GM21576 (cell line): ENCODE data around the gene CCNB1.
"Not testable (repeated sequence)": the region's sequence is repeated elsewhere in the genome, so short reads cannot be mapped to it uniquely, and the experiment has no call there.

Experiments
- ATAC-seq: cut with Tn5 transposase; IDR thresholded peaks from one replicate; pipeline ENCODE4 v1.9.1; 2021; ENCODE audit warnings: mild to moderate bottlenecking, moderate library complexity; ENCODE audit not compliant: unreplicated experiment

CCNB1 gene

DNA sequence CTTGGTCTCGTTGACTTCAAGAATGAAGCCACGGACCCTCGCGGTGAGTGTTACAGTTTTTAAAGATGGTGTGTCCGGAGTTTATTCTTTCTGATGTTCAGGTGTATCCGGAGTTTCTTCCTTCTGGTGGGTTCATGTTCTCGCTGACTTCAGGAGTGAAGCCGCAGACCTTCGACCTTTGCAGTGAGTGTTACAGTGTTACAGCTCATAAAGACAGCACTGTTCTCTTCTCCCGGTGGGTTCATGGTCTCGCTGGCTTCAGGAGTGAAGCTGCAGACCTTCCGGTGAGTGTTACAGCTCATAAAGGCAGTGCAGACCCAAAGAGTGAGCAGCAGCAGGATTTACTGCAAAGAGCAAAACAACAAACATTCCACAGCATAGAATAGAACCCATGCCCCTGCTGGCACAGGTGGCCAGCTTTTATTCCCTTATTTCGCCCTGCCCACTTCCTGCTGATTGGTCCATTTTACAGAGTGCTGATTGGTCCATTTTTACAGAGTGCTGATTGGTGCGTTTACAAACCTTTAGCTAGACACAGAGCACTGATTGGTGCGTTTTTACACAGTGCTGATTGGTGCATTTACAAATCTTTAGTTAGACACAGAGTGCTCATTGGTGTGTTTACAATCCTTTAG, 14.8 kb downstream of the CCNB1 start:
- ATAC-seq = not testable (repeated sequence)

GRCh38 chr5:69184621-69185020, 17.7 kb downstream of the CCNB1 start:
- ATAC-seq = no peak

DNA sequence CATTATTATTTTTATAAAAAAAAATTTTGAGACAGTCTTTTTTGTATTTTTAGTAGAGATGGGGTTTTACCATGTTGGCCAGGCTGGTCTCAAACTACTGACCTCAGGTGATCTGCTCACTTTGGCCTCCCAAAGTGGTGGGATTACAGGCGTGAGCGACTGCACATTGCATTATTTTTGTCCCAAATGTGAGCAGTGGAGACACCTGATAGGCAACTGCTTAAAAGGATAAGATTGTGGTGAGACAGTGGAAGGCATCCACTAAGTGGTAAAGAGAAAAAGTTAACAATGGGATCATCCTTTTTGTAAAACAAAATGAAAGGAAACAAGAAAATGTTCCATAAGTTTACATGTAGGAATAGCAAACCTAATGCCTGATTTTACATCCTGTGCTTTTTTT, 20.4 kb downstream of the CCNB1 start:
- ATAC-seq = no peak

DNA sequence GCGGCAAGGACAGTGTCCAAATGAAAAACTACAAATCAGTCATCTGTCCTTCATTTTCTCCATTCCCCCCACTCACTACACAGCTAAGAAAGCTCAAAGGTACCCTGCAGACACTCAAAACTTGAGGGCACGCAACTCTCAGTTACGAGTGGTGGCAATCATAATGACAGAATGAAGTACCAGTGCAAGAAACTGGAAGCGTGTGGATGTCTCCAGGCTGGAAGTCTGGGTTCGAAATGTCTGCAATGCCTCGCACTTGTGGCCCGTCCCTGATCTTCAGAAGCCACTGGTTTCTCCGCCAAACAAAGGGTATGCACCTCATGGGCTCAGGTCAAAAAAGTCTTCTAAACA, 21.8 kb downstream of the CCNB1 start:
- no peak for ATAC-seq

DNA sequence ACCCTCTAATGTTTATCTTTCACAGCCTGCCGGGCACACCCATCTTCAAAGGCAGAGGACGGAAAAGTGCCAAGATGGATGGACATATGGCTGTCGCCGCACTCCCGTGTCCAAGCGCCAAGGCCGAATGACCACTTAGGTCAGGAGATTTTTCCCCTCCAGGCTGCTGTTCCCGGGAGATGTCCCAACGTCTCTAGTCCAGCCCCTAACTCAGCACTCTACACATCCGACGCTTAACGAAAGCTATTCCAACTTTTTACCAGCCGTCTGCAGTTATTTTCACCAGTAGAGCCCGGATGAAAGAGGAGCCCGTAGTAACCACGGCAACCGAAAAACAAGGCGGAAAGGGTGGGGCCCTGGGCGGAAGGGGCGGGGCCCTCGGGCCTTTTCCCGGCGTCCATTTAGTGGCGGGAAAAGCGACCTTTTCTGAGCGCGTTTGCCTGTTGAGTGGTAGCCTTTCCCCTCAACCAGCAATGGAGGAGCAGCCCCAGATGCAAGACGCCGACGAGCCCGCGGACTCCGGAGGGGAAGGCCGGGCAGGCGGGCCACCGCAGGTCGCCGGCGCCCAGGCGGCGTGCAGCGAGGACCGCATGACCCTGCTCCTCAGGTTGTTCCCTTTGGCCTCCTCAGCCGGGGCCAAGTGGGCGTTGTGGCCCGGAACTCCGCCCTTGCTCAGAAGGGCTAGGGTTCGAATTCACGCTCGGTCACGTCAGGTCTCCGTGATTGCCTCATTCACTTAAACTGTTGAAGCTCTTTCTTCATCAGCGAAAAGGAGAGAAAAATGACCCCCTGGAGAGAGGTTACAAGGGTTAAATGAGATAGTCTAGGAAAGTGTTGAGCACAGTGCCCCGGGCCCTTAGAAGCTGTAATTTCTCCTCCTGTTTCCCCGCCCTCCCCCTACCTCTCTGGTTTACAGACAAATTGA, 22.5 kb downstream of the CCNB1 start, which contains the start of gene CENPH:
Gene CENPH, plus strand, starts transcription at position 422 of the 925 bp plus-strand sequence. Its CDS starts 52 bp downstream, at position 474.
- peak; percentile 93 for ATAC-seq

GRCh38 chr5:69202497-69202896, 35.5 kb downstream of the CCNB1 start:
- ATAC-seq = no peak

DNA sequence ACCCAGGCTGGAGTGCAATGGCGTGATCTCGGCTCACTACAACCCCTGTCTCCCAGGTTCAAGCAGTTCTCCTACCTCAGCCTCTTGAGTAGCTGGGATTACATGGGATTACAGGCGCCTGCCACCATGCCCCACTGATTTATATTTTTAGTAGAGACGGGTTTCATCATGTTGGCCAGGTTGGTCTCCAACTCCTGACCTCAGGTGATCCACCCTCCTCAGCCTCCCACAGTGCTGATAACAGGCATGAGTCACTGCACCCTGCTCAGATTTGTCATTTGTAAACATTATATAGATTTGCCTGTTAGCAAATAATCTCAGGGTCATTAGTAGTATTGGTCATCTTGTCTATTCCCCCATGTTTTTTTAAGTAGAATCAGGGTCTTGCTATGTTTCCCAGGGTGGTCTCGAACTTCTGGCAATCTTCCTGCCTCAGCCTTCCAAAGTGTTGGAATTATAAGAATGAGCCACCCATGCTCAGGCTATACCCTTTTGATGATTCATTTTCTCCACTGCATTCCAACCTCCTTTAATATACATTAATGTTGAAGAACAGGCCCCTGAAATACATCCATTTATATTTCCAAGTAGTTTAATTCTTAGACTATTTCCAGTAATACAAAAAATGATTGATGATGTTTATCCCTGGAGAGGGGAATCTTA, 39.7 kb downstream of the CCNB1 start:
- no peak for ATAC-seq

- no peak for ATAC-seq
Observed at GRCh38 chr5:69209602-69210001, 42.7 kb downstream of the CCNB1 start.

GRCh38 chr5:69211200-69211599, 44.2 kb downstream of the CCNB1 start:
- ATAC-seq = no peak

GRCh38 chr5:69212022-69212421, 45.1 kb downstream of the CCNB1 start:
- ATAC-seq = peak; percentile 56

DNA sequence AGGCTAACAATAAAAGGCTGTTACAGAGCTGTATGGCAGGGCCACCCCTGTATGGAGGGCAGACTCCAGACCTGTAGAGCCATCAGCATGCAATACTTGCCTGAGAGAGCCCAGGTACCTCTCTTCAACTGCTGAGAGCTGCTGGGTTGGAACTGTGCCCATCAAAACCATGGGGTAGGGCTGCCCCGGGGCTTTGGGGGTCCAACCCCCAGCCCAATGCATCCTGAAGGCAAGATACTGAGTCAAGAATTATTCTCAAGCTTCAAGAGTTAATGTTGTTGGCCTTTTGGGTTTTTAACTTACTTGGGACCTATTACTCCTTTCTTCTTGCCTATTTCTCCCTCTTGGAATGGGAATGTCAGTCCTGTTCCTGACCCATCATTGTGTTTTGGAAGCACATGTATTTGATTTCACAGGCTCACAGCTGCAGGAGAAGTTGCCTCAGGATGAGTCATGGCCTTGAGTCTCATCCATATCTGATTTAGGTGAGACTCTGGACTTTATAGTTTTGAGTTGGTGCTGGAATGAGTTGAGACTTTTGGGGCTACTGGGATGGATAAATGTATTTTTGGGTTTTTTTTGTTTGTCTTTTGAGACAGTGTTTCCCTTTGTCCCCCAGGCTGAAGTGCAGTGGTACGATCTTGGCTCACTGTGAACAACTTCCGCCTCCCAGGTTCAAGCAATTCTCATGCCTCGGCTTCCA, 46.7 kb downstream of the CCNB1 start:
- no peak for ATAC-seq

DNA sequence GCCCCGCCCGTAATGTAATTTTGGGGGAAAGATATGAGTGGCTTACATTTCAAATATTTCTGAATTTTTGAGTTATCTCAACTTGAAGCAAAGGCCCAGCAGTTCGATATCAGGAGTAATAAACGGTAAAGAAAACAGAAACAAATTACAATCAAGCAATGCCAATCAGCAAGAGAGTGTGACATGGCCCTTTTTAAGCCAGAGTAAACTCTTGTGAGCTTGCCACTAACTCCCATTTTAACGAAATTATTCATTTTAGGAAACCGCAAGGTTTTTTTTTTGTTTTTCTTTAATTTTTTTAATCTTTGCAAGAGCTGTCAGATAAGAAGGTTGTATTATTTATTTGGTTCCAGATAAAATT, 50.2 kb downstream of the CCNB1 start:
- ATAC-seq = no peak

GRCh38 chr5:69217548-69218526, 50.9 kb downstream of the CCNB1 start:
- ATAC-seq = peak; percentile 91

- no peak for ATAC-seq
Observed at GRCh38 chr5:69219939-69220338, 53.0 kb downstream of the CCNB1 start.

GRCh38 chr5:69220371-69220770, 53.4 kb downstream of the CCNB1 start:
- ATAC-seq = not testable (repeated sequence)

- ATAC-seq = not testable (repeated sequence)
Observed at GRCh38 chr5:69220833-69221232, 53.9 kb downstream of the CCNB1 start.

- no peak for ATAC-seq
Observed at GRCh38 chr5:69224520-69224919, 57.6 kb downstream of the CCNB1 start.

DNA sequence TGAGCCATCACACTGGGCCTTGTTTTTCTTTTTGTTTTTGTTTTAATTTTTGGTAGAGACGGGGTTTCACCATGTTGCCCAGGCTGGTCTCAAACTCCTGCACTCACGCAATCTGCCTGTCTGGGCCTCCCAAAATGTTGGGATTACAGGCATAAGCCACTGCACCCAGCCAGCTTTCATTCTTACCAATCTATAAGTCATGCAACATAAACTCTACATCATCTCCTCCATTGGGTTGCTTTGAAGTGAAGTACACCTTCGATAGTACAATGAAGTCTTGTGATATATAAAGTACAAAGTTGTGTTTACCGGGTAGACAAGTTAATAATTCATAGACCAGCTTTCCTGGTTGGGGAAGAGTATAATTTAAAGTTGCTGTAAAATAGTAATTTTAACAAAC, 58.9 kb downstream of the CCNB1 start:
- no peak for ATAC-seq
